Transverse colon (tissue), 4 donors: ENCODE results near the gene ULK4. TPM values are rescaled to one million over a fixed set of nuclear protein-coding genes. Genes with fewer than 3 reads are reported as not detected.

Experiments used
- DNase-seq: peaks from one replicate; pipeline ENCODE4 v3.0.0-alpha.2; 2019
- H3K27ac ChIP-seq, 4 donors: fragments of 200-600 bp; sonication (generic); 2 replicates each; pipeline ENCODE4 v1.5.1; 2016 to 2018; ENCODE audit warnings: inconsistent platforms in 4 of 4
- H3K27me3 ChIP-seq: fragments of 200-600 bp; sonication (generic); 2 replicates; pipeline ENCODE4 v1.5.1; 2017; ENCODE audit warnings: inconsistent platforms
- H3K36me3 ChIP-seq, 4 donors: fragments of 200-600 bp; sonication (generic); 2 replicates each; pipeline ENCODE4 v1.5.1; 2017 to 2019; ENCODE audit warnings: inconsistent platforms in 4 of 4
- H3K4me1 ChIP-seq, 4 donors: fragments of 200-600 bp; sonication (generic); 2 replicates each; pipeline ENCODE4 v1.5.1; 2017 to 2020; ENCODE audit warnings: inconsistent platforms in 4 of 4
- H3K4me3 ChIP-seq, 4 donors: fragments of 200-600 bp; sonication (generic); 1 replicate in 1 of 4; 2 replicates in 3 of 4; pipeline versions ENCODE4 v1.5.1 to v1.6.1; 2017 to 2019; ENCODE audit warnings: inconsistent platforms in 4 of 4
- H3K9me3 ChIP-seq, 2 donors: fragments of 200-600 bp; sonication (generic); 2 replicates each; pipeline ENCODE4 v1.5.1; 2017 to 2019; ENCODE audit warnings: inconsistent platforms in 2 of 2
- CTCF ChIP-seq, 5 experiments: fragments of 200-600 bp in 3 of 5; fragments of 450-650 bp in 2 of 5; sonication (generic) in 3 of 5; IDR thresholded peaks; 1 replicate in 2 of 5; 2 replicates in 3 of 5; pipeline ENCODE4 v1.5.1; 2016 to 2017; ENCODE audit warnings: antibody characterized with exemption in 5 of 5, inconsistent platforms in 3 of 5, mild to moderate bottlenecking in 2 of 5, moderate library complexity in 1 of 5
- EP300 ChIP-seq: sonication (generic); formaldehyde crosslinking; IDR thresholded peaks from one replicate; pipeline ENCODE4 v1.6.1; 2017; ENCODE audit warnings: antibody characterized with exemption, low read depth
- POLR2A ChIP-seq: fragments of 450-650 bp; IDR thresholded peaks from one replicate; pipeline ENCODE4 v1.6.1; 2016; ENCODE audit warnings: antibody characterized with exemption, mild to moderate bottlenecking, moderate library complexity
- POLR2AphosphoS5 ChIP-seq, 3 donors: sonication (generic); formaldehyde crosslinking; IDR thresholded peaks; one replicate each; pipeline ENCODE4 v1.6.1; 2016; ENCODE audit warnings: antibody characterized with exemption in 3 of 3
- WGBS, 2 donors: methylation state at CpG; one replicate each; pipeline ENCODE4 v1.1.5; 2018; ENCODE audit warnings: low coverage in 1 of 2; 5-methylcytosine and 5-hydroxymethylcytosine counted together
- in situ Hi-C, 4 donors: fragments of 200-750 bp; cut with MboI; loops; one replicate each; pipeline versions ENCODE4 v1.15.0 to v1.15.1; 2017; ENCODE audit warnings: low sequenced_read_pairs in 3 of 4, low pct_ligation_motif_present in 1 of 4, low pct_unique_long_range_greater_than_20kb in 1 of 4
- intact Hi-C: fragments of 100-400 bp; cut with DNase I; formaldehyde crosslinking; loops from one replicate; pipeline ENCODE4 v1.15.1; 2023; ENCODE audit warnings: low total_unique reads
- total RNA-seq, 4 donors: library from RNA; depleted of rRNA; stranded (reverse); fragments of >200 nt; gene quantifications; one replicate each; pipeline ENCODE4 v1.1.0, GENCODE V29; 2016

Gene ULK4
- total RNA-seq, 4 donors from 2014 or later, result 4.1 to 19.2 (median 11.7) TPM

- Histone ChIP-seq H3K4me3 (peak overlapping the region; percentile 69 to 84 (median 79)), H3K27ac (peak overlapping the region; percentile 87 to 97 (median 92)), H3K4me1 (peaks cover 7 to 14% (median 11%) of the 10 kb centered on the region in 4 donors), H3K27me3 (no peaks in the 10 kb centered on the region), H3K36me3 (no peaks in the 10 kb centered on the region), H3K9me3 (no peaks in the 10 kb centered on the region)
- TF ChIP-seq POLR2AphosphoS5 (IDR thresholded peaks at IDR 0.05) (no peak), EP300 (no peak), POLR2A (no peak), CTCF (IDR thresholded peaks at IDR 0.05) (no peak)
- WGBS, 2 donors, result 0 to 1% methylated on average over 2 to 26 of the region's 45 CpGs
- intact Hi-C loops, result no loop called here
- in situ Hi-C loops, result no loop called here
- peak; percentile 40 for DNase-seq
These were observed 815 bp downstream of the ULK4 start for GRCh38 chr3:41960826-41961750.

GRCh38 chr3:41956574-41956973 lies 5.3 kb downstream of the ULK4 start:
- Histone ChIP-seq H3K4me1 (peaks cover 4 to 10% (median 7%) of the 10 kb centered on the region in 4 donors), H3K36me3 (no peaks in the 10 kb centered on the region), H3K4me3 (no peak overlapping the region), H3K27ac (no peak overlapping the region), H3K27me3 (no peaks in the 10 kb centered on the region), H3K9me3 (no peaks in the 10 kb centered on the region)
- TF ChIP-seq EP300 (no peak), POLR2A (no peak), CTCF (IDR thresholded peaks at IDR 0.05) (no peak), POLR2AphosphoS5 (IDR thresholded peaks at IDR 0.05) (no peak)
- DNase-seq, result no peak
- intact Hi-C loops, result no loop called here
- in situ Hi-C loops, result no loop called here

GRCh38 chr3:41955192-41955591 lies 6.7 kb downstream of the ULK4 start:
- 91% methylated on average over 18 of the region's 18 CpGs; no CpG with 5 or more reads in 1 of the 2 donors for WGBS, 2 donors
- no peak for DNase-seq
- peaks cover 0 to under 1% (median 0%) of the 10 kb centered on the region in 4 donors for H3K4me1 ChIP-seq
- no peak overlapping the region for H3K4me3 ChIP-seq
- no peak for TF ChIP-seq EP300
- no peak for TF ChIP-seq CTCF (IDR thresholded peaks at IDR 0.05)
- TF ChIP-seq POLR2AphosphoS5 (IDR thresholded peaks at IDR 0.05), result no peak
- no peak for TF ChIP-seq POLR2A
- no peaks in the 10 kb centered on the region for H3K36me3 ChIP-seq
- no peak overlapping the region for H3K27ac ChIP-seq
- no peaks in the 10 kb centered on the region for H3K9me3 ChIP-seq
- intact Hi-C loops (no loop called here), in situ Hi-C loops (no loop called here)
- no peaks in the 10 kb centered on the region for H3K27me3 ChIP-seq

- Histone ChIP-seq H3K4me3 (no peak overlapping the region), H3K36me3 (no peaks in the 10 kb centered on the region), H3K27me3 (no peaks in the 10 kb centered on the region), H3K9me3 (no peaks in the 10 kb centered on the region), H3K4me1 (no peaks in the 10 kb centered on the region), H3K27ac (no peak overlapping the region)
- in situ Hi-C loops, result no loop called here
- DNase-seq, result no peak
- TF ChIP-seq POLR2A, result no peak
- TF ChIP-seq CTCF (IDR thresholded peaks at IDR 0.05), result no peak
- TF ChIP-seq POLR2AphosphoS5 (IDR thresholded peaks at IDR 0.05), result no peak
- TF ChIP-seq EP300, result no peak
- WGBS, 2 donors, result 96 to 99% methylated on average over 3 of the region's 3 CpGs
- intact Hi-C loops, result no loop called here
These were observed 18.5 kb downstream of the ULK4 start for GRCh38 chr3:41943311-41943843.
